Measurements from ENCODE around the gene TMEM243. TPM values are rescaled to one million over a fixed set of nuclear protein-coding genes. Genes with fewer than 3 reads are reported as not detected.

The TMEM243 gene
- total and polyA plus RNA-seq, 10 of the 15 experiments (the other 5 are each of a cell fraction or from before 2014, with no cell fraction given) = 47.8 to 170 (median 77.9) TPM

DNA sequence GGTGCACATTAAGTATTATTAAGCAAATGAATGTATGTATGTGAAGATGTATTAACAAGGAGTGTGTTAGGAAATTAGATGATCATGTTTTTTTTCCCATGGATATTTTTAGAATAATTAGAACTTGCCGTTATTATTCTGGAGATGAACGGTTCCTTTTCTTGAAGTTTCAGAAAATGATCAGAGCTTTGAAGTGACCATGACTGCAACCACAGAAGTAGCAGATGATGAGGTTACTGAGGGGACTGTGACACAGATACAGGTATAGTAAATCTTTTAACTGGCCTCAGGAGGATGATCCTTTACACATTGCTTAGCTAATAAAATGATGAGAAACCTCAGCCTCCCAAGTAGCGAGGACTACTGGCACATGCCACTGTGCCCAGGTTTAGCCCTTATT, 48.7 kb downstream of the TMEM243 start (continued):
- TF ChIP-seq, protein P1, sequence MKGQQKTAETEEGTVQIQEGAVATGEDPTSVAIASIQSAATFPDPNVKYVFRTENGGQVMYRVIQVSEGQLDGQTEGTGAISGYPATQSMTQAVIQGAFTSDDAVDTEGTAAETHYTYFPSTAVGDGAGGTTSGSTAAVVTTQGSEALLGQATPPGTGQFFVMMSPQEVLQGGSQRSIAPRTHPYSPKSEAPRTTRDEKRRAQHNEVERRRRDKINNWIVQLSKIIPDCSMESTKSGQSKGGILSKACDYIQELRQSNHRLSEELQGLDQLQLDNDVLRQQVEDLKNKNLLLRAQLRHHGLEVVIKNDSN (IDR thresholded peaks at IDR 0.05; ENCODE audit: borderline replicate concordance, extremely low read length, insufficient read depth, low read depth, low read length) = no peak
- TF ChIP-seq SPI1 (IDR thresholded peaks at IDR 0.05; ENCODE audit: borderline replicate concordance, insufficient read depth, low read depth, low read length) = peak; percentile 23; the same call in 1 of the 2 replicates
- no peak for TF ChIP-seq CHD1 (IDR thresholded peaks at IDR 0.05; ENCODE audit: low read depth, low read length)
- 0 out of 2 replicates have a peak, but pooled peaks have one; percentile 54 for TF ChIP-seq MEF2A (IDR thresholded peaks at IDR 0.05; ENCODE audit: insufficient read depth, low read depth, low read length)
- 0 out of 2 replicates have a peak, but pooled peaks have one; percentile 16 for TF ChIP-seq DPF2 (IDR thresholded peaks at IDR 0.05)
- TF ChIP-seq BHLHE40 (IDR thresholded peaks at IDR 0.05; ENCODE audit: borderline replicate concordance in 1 of 2, low read depth in 2 of 2, low read length in 1 of 2) = peak; percentile 33 to 34; a peak in 1 of 4 replicates
- no peak for TF ChIP-seq ZNF24 (IDR thresholded peaks at IDR 0.05)
- no peak for TF ChIP-seq CBX5 (IDR thresholded peaks at IDR 0.05; ENCODE audit: low read depth)
- TF ChIP-seq TCF7 (IDR thresholded peaks at IDR 0.05; ENCODE audit: borderline replicate concordance) = 0 out of 2 replicates have a peak, but pooled peaks have one; percentile 55
- no peak for TF ChIP-seq KLF5 (IDR thresholded peaks at IDR 0.05; ENCODE audit: partially characterized antibody)
- no peak for TF ChIP-seq ZNF207 (IDR thresholded peaks at IDR 0.05; ENCODE audit: borderline replicate concordance)
- TF ChIP-seq, protein P2, sequence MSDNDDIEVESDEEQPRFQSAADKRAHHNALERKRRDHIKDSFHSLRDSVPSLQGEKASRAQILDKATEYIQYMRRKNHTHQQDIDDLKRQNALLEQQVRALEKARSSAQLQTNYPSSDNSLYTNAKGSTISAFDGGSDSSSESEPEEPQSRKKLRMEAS (IDR thresholded peaks at IDR 0.05; ENCODE audit: low read depth, low read length) = no peak

All from GM12878 (cell line).